Hematopoietic multipotent progenitor cell treated with erythropoietin and hydrocortisone succinate and interleukin-3 and kit ligand, for 15 days (in vitro differentiated cells): ENCODE results near the gene EFTUD2.
"Not testable (repeated sequence)": the region's sequence is repeated elsewhere in the genome, so short reads cannot be mapped to it uniquely, and the experiment has no call there.

Source experiments
- DNase-seq: peaks from one replicate; pipeline ENCODE4 v3.0.0-alpha.2; 2015; ENCODE audit warnings: low spot score

The EFTUD2 gene

GRCh38 chr17:44848961-44849489, 50.2 kb downstream of the EFTUD2 start:
- no peak for DNase-seq

- no peak for DNase-seq
Observed at GRCh38 chr17:44848257-44848795, 50.9 kb downstream of the EFTUD2 start.

DNA sequence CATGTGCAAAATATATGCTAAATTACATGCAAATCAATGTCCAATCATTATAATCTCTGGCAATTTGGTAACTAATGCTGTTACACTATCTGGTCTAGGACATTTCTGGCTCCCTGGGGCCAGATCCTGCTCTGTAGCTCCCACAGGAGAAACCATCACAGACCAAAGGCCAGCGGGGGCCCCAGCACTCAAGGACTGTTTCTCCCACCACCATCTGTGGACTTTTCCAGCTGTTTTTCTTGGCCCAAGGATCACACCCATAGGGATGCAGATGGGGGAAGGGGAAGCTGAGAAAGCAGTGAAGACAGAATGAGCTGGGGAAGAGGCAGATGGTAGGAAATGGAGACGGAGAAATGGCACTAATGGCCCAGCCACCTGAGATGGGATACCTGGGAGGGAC, 51.7 kb downstream of the EFTUD2 start, which contains the start of gene HIGD1B:
Gene HIGD1B (plus strand): TSS at position 298 of the 400 bp plus-strand sequence. CDS start 270 bp downstream, outside the sequence.
- no peak for DNase-seq

DNA sequence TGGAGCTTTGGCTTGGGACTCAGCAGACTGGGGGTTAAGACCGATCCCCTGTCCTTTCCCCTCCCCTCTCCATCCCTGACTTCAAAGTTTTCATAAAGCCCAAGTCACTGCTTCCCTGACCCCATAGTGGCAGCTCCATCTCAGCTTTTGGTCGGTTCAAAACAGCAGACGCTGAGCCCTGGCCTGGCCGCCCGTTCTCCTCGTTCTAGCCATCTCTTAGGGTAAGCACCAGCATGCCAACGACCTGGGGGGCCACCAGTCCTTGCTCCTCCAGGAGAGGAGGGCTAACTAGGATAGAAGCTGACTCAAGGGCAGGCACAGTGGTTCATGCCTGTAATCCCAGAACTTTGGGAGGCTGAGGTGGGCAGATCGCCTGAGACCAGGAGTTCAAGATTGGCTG, 53.0 kb downstream of the EFTUD2 start:
- no peak for DNase-seq

DNA sequence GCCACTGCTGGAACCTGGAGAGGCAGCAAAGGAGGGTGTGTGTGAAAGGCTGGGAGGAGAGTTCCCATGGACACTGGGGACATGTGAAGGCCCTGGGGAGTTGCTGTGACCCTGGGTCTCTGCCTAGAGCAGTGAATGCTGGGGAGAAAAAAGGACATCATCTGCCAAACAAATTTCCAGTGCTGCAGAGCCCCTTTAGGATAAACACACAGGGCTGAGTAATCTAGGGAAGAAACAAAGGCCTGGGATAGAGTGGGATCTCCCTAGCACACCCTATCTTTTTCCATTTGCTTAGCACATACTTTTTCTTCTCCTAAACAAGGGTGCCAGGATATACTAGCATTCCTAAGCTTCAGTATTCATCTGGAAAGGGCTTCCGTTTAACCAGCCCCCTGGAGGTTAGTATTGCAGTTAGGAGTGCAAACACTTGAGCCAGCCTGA, 54.8 kb downstream of the EFTUD2 start:
- no peak for DNase-seq

- no peak for DNase-seq
Observed at GRCh38 chr17:44842748-44843147, 56.5 kb downstream of the EFTUD2 start.

- DNase-seq = no peak
Observed at GRCh38 chr17:44840936-44841335, 58.3 kb downstream of the EFTUD2 start.

GRCh38 chr17:44840274-44840673, 59.0 kb downstream of the EFTUD2 start:
- DNase-seq = no peak

DNA sequence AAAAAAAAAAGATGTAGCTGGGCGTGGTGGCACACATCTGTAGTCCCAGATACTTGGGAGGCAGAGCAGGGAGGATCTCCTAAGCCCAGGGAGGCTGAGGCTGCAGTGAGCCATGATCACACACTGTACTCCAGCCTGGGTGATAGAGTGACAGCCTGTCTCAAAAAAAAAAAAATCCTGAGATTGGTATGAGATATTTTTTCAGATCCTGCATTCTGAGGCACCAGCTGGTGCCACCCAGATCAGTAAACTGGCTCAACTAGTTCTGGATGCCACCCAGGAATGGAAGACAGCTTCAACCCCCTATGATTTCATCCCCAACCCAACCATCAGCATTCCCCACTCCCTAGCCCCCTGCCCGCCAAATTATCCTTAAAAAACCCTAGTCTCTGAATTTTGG, 62.0 kb downstream of the EFTUD2 start:
- DNase-seq = no peak

DNA sequence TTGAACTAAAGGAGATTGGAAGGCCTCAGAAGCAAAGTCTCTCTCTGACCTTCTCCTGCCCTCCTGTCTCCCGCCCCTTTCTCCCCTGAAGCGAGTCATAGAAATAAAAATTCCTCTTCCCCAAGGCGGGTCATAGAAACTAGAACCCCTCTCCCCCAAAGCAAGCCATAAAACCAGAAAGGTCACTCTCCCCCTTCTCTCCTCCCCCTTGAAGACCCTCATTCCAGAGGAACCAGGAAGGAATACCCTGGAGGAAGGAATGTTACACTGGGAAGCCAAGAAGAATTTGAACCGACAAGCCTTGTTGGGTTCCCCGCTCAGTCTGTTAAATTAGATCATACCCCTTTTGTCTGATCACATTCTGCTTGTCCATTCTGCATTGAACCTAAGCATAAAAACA, 66.4 kb downstream of the EFTUD2 start:
- no peak for DNase-seq

DNA sequence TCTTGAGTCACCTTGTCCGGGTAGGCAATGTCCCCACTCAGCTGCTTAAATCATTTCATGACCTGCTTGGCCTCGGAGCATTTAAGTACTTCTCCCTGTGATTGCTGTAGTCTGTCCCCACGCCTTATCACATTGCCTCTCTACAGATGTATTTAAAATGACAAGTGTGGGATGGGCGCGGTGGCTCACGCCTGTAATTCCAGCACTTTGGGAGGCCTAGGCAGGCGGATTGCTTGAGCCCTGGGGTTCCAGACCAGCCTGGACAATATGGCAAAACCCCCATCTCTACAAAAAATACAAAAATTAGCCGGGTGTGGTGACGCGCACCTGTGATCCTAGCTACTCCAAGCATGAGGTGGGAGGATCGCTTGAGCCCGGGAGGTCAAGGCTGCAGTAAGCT, 67.9 kb downstream of the EFTUD2 start:
- DNase-seq = no peak

- no peak for DNase-seq
Observed at GRCh38 chr17:44830359-44831288, 68.6 kb downstream of the EFTUD2 start.

DNA sequence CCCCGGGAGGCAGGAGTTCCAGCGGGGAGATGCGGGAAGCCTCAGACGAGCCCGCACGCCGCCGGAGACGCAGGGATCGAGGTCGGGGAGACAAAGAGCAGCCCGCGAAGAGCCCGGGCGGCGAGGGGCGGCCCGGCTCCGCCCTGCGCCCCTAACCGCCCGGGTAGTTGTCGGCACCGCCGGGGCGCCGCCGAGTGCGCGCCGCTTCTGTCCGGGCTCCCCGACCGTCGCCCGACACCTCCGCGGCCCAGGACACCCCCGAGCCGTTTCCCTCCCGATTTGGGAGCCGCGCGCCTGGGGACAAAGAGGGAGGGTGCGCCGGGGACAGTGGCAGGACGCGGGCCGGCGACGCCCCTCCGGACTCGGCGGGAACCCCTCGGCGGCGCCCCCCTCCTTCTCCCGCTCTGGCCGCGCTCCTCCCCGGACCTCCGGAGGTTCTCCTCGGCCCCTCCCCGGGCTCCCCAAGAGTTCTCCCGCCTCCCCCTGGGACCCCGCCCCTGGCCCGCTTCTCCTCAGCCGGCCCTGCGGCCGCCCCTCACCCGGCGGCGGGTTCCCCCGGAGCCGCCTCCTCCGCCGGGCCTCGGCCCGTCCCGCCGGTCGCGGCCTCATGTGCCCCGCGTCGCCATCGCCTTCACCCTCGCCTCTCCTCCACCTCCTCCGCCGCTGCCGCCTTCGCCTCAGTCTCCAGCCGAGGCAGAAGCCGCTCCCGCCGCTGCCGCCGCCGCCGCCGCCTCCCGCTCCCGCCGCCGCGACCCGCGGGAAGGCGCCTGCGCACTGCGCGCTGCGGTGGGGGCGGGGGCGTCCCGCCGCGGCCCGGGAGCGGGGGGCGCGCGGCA, 69.5 kb downstream of the EFTUD2 start, which contains the start of gene GJC1:
Gene GJC1 (minus strand): TSS at position 765 of the 836 bp plus-strand sequence. CDS start 24,470 bp downstream, outside the sequence.
- DNase-seq = no peak

- no peak for DNase-seq
Observed at GRCh38 chr17:44828919-44829522, 70.2 kb downstream of the EFTUD2 start.

GRCh38 chr17:44827863-44828262, 71.4 kb downstream of the EFTUD2 start:
- no peak for DNase-seq

- no peak for DNase-seq
Observed at GRCh38 chr17:44826123-44826790, 73.0 kb downstream of the EFTUD2 start.

GRCh38 chr17:44825236-44825635, 74.0 kb downstream of the EFTUD2 start:
- not testable (repeated sequence) for DNase-seq

DNA sequence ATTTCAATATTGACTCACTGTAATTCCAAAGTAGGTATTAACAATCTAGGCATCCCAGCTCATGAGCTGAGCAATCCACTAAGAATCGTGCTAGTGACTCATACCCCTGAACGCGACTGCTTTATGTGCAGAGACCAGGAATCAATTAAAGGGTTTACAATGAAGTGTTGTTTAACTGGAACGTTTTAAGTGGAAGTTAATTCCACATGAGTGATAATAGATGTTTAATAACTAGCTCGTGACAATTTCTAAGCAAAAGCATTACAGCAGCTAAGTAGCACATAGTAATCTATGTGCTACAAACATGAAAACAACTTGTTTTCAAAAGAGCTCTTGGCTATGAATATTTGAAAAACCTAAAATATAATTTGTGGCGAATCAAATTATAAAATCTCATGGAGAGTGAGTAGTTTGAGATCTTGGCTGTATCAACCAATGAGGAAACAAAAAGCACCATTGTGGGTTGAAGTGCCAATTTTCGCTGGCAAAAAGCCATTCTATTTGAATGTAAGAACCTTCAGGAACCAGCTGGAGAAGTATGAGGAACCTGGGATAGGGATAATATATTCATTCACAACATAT, 78.5 kb downstream of the EFTUD2 start:
- DNase-seq = no peak

GRCh38 chr17:44818508-44818907, 80.7 kb downstream of the EFTUD2 start:
- DNase-seq = not testable (repeated sequence)

DNA sequence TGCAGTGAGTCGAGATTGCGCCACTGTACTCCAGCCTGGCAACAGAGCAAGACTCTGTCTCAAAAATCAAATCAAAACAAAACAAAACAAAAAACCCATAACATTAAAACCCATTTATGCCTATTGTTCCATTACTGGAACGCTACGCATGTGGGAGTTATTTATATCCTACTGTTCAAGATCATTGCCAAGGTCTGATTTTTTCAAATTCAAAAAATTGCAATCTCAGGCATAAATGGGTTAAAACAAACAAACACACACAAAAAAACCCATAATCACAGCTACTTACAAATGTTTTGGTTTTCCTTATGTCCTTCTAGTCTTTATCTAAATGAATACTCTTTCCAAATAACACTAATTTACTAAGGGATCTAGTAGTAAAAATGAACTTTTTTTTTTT, 87.0 kb downstream of the EFTUD2 start:
- no peak for DNase-seq
